CD4-positive, alpha-beta T cell (primary cell): ENCODE data around the gene HSD3B7. TPM values are rescaled to one million over a fixed set of nuclear protein-coding genes. Genes with fewer than 3 reads are reported as not detected.

Experiments used
- ATAC-seq: fragments of 200-7000 bp; cut with Tn5 transposase; one replicate; pipeline ENCODE4 v1.10.0; 2022; ENCODE audit warnings: mild to moderate bottlenecking; ENCODE audit not compliant: poor library complexity
- CTCF ChIA-PET: fragments of 350-600 bp; sonication (Branson Sonifier 250); formaldehyde crosslinking; loops from one replicate; lab custom pipeline; 2021; ENCODE audit warnings: antibody characterized with exemption, inconsistent platforms; lab: Charles Lee
- POLR2A ChIA-PET: fragments of 350-600 bp; sonication (Branson Sonifier 250); formaldehyde crosslinking; loops from one replicate; lab custom pipeline; 2021; ENCODE audit warnings: antibody characterized with exemption, inconsistent platforms; lab: Charles Lee
- DNase-seq, 14 experiments: peaks; one replicate each; pipeline ENCODE4 v3.0.0-alpha.2; 2013 to 2020; ENCODE audit warnings: mixed read lengths in 2 of 14
- H3K27ac ChIP-seq, 2 donors: one replicate each; pipeline versions ENCODE4 v1.5.1 to v1.7.0; 2013; ENCODE audit warnings: low read length in 2 of 2, low read depth in 1 of 2, mild to moderate bottlenecking in 1 of 2
- H3K27me3 ChIP-seq, 2 experiments: 1 replicate in 1 of 2; 2 replicates in 1 of 2; pipeline versions ENCODE4 v1.6.1 to v1.7.0; 2013; ENCODE audit warnings: low read length in 2 of 2, control low read depth in 1 of 2, mild to moderate bottlenecking in 1 of 2, moderate library complexity in 1 of 2; ENCODE audit not compliant: insufficient read depth in 2 of 2, control insufficient read depth in 1 of 2
- H3K36me3 ChIP-seq: one replicate; pipeline ENCODE4 v1.6.1; 2013; ENCODE audit warnings: low read length, control low read depth; ENCODE audit not compliant: insufficient read depth
- H3K4me1 ChIP-seq: one replicate; pipeline ENCODE4 v1.6.1; 2013; ENCODE audit warnings: low read length, control low read depth; ENCODE audit not compliant: insufficient read depth
- H3K4me3 ChIP-seq: one replicate; pipeline ENCODE4 v1.5.1; 2013; ENCODE audit warnings: mild to moderate bottlenecking, low read length, moderate library complexity
- H3K9me3 ChIP-seq, 2 experiments: 1 replicate in 1 of 2; 2 replicates in 1 of 2; pipeline versions ENCODE4 v1.6.1 to v1.7.0; 2013; ENCODE audit warnings: low read length in 2 of 2, mild to moderate bottlenecking in 2 of 2, control low read depth in 1 of 2, moderate library complexity in 1 of 2; ENCODE audit not compliant: control insufficient read depth in 1 of 2, insufficient read depth in 1 of 2
- H3K27ac Mint-ChIP-seq: one replicate; pipeline ENCODE4 v1.8.0; 2020; ENCODE audit warnings: mixed read lengths
- H3K27me3 Mint-ChIP-seq: one replicate; pipeline ENCODE4 v1.8.0; 2021; ENCODE audit warnings: mixed read lengths
- H3K36me3 Mint-ChIP-seq: one replicate; pipeline ENCODE4 v1.8.0; 2021; ENCODE audit warnings: low read depth, mixed read lengths
- H3K4me1 Mint-ChIP-seq: one replicate; pipeline ENCODE4 v1.8.0; 2021; ENCODE audit warnings: low read depth, mixed read lengths
- H3K4me3 Mint-ChIP-seq: one replicate; pipeline ENCODE4 v1.8.0; 2020; ENCODE audit warnings: mild to moderate bottlenecking, mixed read lengths
- H3K9me3 Mint-ChIP-seq: one replicate; pipeline ENCODE4 v1.8.0; 2020; ENCODE audit warnings: mixed read lengths
- intact Hi-C, 2 experiments: fragments of 100-400 bp; cut with DNase I in 1 of 2; cut with micrococcal nuclease in 1 of 2; formaldehyde crosslinking; loops; one replicate each; pipeline versions ENCODE4 v1.15.1 to v1.9.0; 2023 to 2025; cut with DNase I, micrococcal nuclease
- total RNA-seq, 174 experiments: library from RNA in 2 of 174; stranded (reverse) in 2 of 174; gene quantifications; one replicate each; pipeline ENCODE4 v1.2.3 and lab custom pipeline; 2021 to 2026
- TF ChIP-seq, protein P1 (sequence below): fragments of 200-600 bp; IDR thresholded peaks from one replicate; pipeline ENCODE4 v1.8.0; 2022; ENCODE audit warnings: antibody characterized with exemption, mild to moderate bottlenecking

HSD3B7 gene
- total RNA-seq, 2 experiments from 2014 or later: 0.11 TPM; not detected in 1

DNA sequence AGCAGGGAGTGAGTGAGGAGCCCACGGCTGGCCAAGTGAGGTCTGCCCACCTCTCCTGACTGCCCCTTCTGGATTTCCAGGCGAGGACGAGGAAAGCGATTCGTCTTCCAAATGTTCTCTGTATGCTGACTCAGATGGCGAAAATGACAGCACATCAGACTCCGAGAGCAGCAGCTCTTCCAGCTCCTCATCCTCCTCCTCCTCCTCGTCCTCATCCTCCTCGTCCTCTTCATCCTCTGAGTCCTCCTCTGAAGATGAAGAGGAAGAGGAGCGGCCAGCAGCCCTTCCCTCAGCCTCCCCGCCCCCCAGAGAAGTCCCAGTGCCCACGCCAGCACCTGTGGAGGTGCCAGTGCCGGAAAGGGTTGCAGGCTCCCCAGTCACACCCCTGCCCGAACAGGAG, 13.7 kb upstream of the HSD3B7 start:
- no peaks in the 10 kb centered on the region for H3K27me3 Mint-ChIP-seq
- H3K4me1 Mint-ChIP-seq: no peaks in the 10 kb centered on the region
- H3K36me3 Mint-ChIP-seq: peaks cover 83% of the 10 kb centered on the region
- Histone ChIP-seq H3K36me3 (peaks cover 79% of the 10 kb centered on the region), H3K27ac (no peak overlapping the region), H3K4me1 (no peaks in the 10 kb centered on the region), H3K4me3 (no peak overlapping the region), H3K27me3 (no peaks in the 10 kb centered on the region), H3K9me3 (no peaks in the 10 kb centered on the region)
- no peak overlapping the region for H3K27ac Mint-ChIP-seq
- no peaks in the 10 kb centered on the region for H3K9me3 Mint-ChIP-seq
- CTCF ChIA-PET: no interaction called here
- TF ChIP-seq, protein P1, sequence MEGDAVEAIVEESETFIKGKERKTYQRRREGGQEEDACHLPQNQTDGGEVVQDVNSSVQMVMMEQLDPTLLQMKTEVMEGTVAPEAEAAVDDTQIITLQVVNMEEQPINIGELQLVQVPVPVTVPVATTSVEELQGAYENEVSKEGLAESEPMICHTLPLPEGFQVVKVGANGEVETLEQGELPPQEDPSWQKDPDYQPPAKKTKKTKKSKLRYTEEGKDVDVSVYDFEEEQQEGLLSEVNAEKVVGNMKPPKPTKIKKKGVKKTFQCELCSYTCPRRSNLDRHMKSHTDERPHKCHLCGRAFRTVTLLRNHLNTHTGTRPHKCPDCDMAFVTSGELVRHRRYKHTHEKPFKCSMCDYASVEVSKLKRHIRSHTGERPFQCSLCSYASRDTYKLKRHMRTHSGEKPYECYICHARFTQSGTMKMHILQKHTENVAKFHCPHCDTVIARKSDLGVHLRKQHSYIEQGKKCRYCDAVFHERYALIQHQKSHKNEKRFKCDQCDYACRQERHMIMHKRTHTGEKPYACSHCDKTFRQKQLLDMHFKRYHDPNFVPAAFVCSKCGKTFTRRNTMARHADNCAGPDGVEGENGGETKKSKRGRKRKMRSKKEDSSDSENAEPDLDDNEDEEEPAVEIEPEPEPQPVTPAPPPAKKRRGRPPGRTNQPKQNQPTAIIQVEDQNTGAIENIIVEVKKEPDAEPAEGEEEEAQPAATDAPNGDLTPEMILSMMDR: no peak
- H3K4me3 Mint-ChIP-seq: no peak overlapping the region
- ATAC-seq: no peak
- POLR2A ChIA-PET: no interaction called here
- intact Hi-C loops: no loop called here
- no peak for DNase-seq

DNA sequence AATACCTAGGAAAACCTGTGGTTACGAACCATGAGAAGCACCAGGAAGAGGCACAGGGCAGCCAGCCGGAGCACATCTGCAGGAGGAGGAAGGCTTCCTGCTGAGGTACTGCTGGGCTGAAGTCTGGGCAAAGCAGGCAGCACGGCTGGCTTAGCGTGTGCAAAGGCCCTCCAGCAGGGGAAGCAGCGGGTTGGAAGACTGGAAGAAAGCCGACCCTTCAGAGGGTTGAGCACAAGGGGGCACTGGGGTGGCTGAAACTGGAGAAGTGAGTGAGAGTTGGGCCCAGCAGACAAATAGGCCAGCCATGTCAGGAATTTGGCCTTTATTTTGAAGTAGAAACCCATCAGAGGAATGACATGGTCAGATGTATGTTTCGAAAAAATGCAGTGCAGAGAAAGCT, 12.1 kb upstream of the HSD3B7 start:
- Histone ChIP-seq H3K27me3 (no peaks in the 10 kb centered on the region), H3K27ac (no peak overlapping the region), H3K36me3 (peaks cover 77% of the 10 kb centered on the region), H3K4me3 (no peak overlapping the region), H3K4me1 (no peaks in the 10 kb centered on the region), H3K9me3 (no peaks in the 10 kb centered on the region)
- ATAC-seq (no peak), DNase-seq (no peak)
- H3K4me1 Mint-ChIP-seq: no peaks in the 10 kb centered on the region
- ChIA-PET POLR2A (no interaction called here), CTCF (interaction anchor here (1.1 kb wide), 1 partner anchor 12 kb away, joined by 4 read pairs; the partner anchor contains the start of gene HSD3B7)
- H3K36me3 Mint-ChIP-seq: peaks cover 79% of the 10 kb centered on the region
- TF ChIP-seq, protein P1: no peak
- intact Hi-C loops: no loop called here
- H3K27me3 Mint-ChIP-seq: no peaks in the 10 kb centered on the region
- no peak overlapping the region for H3K4me3 Mint-ChIP-seq
- no peaks in the 10 kb centered on the region for H3K9me3 Mint-ChIP-seq
- no peak overlapping the region for H3K27ac Mint-ChIP-seq

- no peaks in the 10 kb centered on the region for H3K9me3 ChIP-seq
- no peak overlapping the region for H3K27ac ChIP-seq
- no peak overlapping the region for H3K4me3 ChIP-seq
- H3K4me1 Mint-ChIP-seq: no peaks in the 10 kb centered on the region
- H3K27me3 ChIP-seq: no peaks in the 10 kb centered on the region
- no peaks in the 10 kb centered on the region for H3K27me3 Mint-ChIP-seq
- H3K9me3 Mint-ChIP-seq: no peaks in the 10 kb centered on the region
- H3K27ac Mint-ChIP-seq: no peak overlapping the region
- TF ChIP-seq, protein P1: no peak
- no peak overlapping the region for H3K4me3 Mint-ChIP-seq
- intact Hi-C loops: no loop called here
- H3K4me1 ChIP-seq: no peaks in the 10 kb centered on the region
- DNase-seq (no peak), ATAC-seq (no peak)
- ChIA-PET CTCF (no interaction called here), POLR2A (no interaction called here)
- H3K36me3 Mint-ChIP-seq: peaks cover 78% of the 10 kb centered on the region
- H3K36me3 ChIP-seq: peaks cover 75% of the 10 kb centered on the region
These were observed 10.7 kb upstream of the HSD3B7 start for GRCh38 chr16:30974348-30974747.
